GM12891 (cell line): Measurements from ENCODE around the gene PRKAR1A.

ENCODE experiments used
- POLR2A ChIP-seq: IDR thresholded peaks from 2 replicates; pipeline ENCODE4 v1.6.1; 2011; ENCODE audit warnings: low read depth, low read length, control low read depth
- POLR2AphosphoS5 ChIP-seq: IDR thresholded peaks from 2 replicates; pipeline ENCODE4 v1.6.1; 2011; ENCODE audit warnings: low read depth, low read length, control low read depth
- POU2F2 ChIP-seq: IDR thresholded peaks from 2 replicates; pipeline ENCODE4 v1.6.1; 2011; ENCODE audit warnings: low read depth, mild to moderate bottlenecking, control low read depth, low read length, moderate library complexity
- SPI1 ChIP-seq: IDR thresholded peaks from 2 replicates; pipeline ENCODE4 v1.6.1; 2011; ENCODE audit warnings: low read depth, low read length, control low read depth
- TAF1 ChIP-seq: IDR thresholded peaks from 2 replicates; pipeline ENCODE4 v1.6.1; 2011; ENCODE audit warnings: low read depth, low read length, control low read depth

- no peak for TF ChIP-seq TAF1
- TF ChIP-seq POLR2AphosphoS5: no peak
- no peak for TF ChIP-seq POLR2A
- no peak for TF ChIP-seq POU2F2
- TF ChIP-seq SPI1: no peak
Observed at GRCh38 chr17:68578236-68578635, 66.0 kb downstream of the PRKAR1A start.
